NOMO-1 (cell line): ENCODE measurements around the gene HOXA3.

Source experiments
- DNase-seq, 2 experiments: peaks; one replicate each; lab custom pipeline; 2025; ENCODE audit not compliant: unreplicated experiment in 2 of 2; lab: John Stamatoyannopoulos, UW

The HOXA3 gene

GRCh38 chr7:27131390-27131819, 21.0 kb downstream of the HOXA3 start:
- DNase-seq: no peak

DNA sequence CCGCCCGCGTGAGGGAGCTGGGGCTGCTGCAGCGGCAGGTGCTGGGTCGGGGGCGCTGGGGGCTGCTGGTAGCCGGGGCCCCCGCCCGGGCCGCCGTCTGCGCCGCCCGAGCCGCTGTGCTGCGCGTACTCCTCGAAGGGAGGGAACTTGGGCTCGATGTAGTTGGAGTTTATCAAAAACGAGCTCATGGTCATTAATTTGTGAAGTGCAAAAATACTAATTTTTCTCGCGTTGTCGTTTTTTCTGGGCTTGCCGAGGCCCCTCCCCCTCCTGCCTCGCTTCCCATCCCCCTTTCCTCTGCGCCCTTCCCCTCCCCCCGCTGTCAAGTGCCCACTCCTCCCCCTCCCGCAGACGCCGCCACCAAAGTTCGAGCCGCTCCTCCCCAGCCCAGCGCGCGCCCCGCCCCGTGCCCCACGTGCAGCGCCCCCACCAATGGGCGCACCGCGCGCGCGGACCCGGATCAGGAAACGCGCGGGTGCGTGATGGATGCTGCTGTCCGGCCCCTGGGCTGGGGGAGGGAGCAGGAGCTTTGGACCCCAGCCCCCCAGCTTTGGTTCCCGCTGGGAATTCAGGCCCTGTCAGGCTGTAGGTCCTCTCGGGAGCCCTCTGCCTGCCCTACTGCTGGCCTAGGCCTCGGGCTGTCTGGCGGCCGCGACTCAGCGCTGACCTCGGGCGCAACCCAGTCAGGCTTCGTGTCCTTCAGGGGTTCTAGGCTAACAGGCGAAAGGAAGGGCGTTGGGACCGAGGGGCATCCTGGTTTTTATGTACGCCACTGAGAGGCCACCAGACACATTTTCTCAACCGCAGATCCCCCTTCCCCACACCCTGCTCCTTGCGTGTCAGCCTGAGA, 21.6 kb downstream of the HOXA3 start, which contains the start of gene HOXA4:
Gene HOXA4 (minus strand): TSS at position 218 of the 850 bp plus-strand sequence. CDS start 24 bp downstream, at position 194.
- no peak for DNase-seq

DNA sequence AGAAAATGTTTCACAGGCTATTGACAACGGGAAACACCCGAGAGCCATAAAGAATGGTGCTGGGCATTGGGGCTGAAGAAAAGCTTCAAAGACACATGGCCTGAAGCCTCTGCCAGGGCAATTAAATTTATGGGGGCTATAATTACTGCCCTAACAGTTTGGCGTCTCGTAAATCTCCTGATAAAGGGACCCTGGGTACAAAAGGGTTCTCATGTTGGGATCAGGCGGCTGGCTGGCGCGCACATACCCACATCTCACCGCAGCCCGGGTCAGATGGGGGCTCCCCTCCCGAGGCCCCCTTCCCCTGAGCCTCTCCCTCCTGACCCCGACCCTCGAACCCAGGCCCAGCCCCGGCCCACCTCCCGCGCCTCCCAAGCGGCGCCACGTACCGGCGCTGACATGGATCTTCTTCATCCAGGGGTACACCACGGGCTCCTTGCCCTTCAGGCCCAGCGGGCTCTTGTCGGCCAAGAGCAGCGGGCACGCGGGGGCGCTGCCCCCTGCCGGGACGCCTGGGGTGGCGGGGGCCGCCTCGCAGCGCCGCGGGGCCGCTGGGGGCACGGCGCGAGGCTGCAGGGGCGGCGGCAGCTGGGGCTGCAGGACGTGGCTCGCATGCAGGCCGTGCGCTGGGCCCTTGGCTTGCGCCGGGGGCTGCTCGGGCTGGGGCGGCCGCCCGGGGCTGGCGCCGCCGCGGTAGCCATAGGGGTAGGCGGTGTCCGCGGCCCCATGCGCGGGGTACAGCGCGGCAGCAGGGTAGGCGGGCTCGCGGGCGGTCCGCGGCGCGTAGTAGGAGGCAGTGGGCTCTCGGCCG, 22.4 kb downstream of the HOXA3 start:
- no peak for DNase-seq

DNA sequence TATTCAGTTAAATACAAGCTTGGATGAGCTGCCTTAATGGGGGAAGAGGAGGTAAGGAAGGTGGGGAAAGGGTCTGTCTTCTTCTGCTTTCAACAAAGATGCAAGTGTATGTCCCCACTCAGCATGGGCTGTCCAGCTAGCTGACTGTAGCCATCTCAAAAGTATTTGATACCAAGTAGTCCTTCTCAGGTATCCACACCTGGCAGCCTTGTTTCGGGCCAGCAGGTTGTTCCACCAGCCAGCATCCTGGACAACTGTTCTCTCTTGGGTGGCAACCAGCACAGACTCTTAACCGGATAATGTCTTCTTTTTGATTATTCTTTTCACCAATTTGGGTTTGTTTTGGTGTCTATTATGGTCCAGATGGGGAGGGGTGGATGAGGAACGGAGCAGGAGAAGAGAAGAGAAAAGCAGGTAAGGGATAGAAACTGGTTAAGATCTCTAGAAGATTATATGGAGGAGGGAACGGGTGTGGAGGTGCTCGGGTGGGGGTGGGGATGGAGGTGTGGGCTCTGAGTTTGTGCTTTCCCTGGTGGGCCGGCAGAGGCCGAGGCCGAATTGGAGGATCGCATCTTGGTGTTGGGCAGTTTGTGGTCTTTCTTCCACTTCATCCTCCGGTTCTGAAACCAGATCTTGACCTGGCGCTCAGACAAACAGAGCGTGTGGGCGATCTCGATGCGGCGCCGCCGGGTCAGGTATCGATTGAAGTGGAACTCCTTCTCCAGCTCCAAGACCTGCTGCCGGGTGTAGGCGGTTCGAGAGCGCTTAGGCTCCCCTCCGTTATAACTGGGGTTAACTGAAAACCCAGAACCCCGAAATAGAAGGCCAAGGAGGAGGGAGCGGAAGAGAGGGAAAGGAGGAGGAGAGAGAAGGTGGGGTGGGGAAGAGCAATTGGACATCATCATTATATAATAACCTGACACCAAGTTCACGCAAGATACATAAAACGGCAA, 23.3 kb downstream of the HOXA3 start:
- no peak for DNase-seq

DNA sequence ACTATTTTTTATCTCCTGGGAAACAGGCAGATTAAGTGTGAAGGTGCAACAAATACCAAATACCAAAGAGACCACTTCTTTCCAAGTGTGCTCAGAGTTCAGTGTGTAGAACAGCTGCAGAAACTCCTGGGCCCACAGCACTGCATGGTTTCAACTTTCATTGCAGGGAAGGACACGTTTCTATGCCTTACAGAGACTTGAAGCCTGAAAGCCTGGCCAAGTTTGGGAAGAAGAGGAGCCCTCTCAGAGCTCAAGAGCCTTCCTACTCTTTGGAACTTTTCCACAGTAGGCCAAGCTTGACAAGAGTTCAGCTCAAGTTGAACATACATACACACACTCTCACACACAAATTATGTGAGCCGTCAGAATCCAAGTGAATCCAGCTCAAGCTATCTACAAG, 24.3 kb downstream of the HOXA3 start:
- DNase-seq: no peak

GRCh38 chr7:27126596-27127327, 25.6 kb downstream of the HOXA3 start:
- DNase-seq: no peak

DNA sequence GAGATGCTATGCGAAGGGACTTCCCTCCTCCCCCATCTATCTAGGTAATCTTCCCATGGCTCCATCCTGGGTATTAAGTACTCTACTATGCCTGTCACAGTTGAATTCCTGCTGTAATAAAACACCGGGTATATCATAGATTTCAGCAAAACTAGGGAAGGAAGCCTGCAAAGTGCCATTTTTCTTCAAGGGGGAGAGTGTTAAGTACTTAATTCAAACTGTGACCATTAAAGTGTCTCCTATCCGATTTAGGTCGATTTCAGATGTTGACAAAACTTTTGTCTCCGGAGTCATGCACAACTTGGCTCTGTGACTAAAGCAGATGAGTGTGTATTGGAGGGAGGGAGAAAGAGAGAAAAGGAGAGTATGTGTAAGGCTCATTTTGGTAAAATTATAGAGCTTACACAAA, 26.4 kb downstream of the HOXA3 start:
- DNase-seq: no peak

DNA sequence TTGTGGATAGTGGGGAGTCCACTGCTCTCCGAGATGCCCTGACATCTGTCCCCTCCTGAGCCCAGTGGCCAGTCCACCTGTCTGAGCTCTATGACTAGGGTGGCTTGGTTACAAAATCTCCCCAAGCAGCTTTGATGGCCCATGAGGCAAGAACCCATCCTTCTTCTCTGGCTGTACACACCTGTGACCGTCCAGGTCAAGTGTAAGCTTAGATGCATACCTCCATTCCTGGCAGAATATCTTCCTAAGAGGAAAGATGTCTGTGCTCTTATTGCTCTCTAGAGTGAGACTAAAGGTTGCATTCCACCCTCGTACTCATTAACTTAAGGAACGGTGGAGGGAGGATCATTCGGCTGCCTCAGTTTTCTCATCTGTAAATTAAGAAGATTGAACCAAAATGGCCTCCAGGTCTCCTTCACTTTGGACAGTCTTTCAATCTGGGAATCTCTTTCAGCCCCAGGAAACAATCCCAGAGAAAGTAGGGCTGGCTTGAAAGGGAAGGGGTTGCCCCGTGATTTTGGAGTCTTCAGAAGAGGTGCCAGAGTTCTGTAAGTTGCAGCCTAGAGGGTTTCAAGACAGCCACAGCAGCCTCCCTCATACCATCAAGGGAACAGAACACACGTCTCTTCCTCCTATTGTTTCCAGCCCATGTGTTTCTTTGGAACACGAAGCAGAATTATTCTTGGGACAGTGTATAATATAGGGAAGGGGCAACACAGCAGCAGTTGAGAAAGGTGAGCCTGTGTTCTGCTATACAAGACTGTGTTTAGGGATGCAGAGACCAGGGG, 27.3 kb downstream of the HOXA3 start:
- no peak for DNase-seq

GRCh38 chr7:27124096-27124901, 28.1 kb downstream of the HOXA3 start:
- DNase-seq: no peak

DNA sequence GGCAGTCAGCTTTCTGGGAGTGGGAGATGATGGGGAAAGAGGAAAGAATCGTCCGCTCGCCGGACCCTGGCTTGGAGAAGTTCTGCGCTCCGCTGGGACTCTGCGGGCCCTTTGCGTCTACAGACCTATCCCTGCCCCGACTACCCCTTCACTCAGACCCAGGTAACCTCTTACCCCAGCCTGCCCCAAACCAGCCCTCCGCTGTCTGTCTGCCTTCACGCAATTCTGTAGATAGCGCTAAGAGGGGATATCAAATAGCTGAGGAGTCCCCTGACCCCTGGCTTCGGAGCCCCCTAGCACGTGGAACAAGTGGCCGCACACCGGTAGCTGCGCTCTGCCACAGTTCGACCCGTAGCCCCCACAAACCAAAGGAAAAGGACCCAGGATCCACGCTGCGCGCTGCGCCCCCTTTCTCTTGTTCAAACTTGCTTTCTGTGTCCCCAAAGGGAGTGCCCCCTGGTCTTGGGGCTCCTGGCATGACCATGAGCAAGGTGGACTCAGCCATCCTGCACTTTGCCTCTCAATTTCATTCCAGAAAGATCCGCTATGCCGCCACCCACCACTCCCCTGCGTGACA, 28.8 kb downstream of the HOXA3 start:
- DNase-seq: no peak

- DNase-seq: no peak
Observed at GRCh38 chr7:27123007-27123476, 29.3 kb downstream of the HOXA3 start.

DNA sequence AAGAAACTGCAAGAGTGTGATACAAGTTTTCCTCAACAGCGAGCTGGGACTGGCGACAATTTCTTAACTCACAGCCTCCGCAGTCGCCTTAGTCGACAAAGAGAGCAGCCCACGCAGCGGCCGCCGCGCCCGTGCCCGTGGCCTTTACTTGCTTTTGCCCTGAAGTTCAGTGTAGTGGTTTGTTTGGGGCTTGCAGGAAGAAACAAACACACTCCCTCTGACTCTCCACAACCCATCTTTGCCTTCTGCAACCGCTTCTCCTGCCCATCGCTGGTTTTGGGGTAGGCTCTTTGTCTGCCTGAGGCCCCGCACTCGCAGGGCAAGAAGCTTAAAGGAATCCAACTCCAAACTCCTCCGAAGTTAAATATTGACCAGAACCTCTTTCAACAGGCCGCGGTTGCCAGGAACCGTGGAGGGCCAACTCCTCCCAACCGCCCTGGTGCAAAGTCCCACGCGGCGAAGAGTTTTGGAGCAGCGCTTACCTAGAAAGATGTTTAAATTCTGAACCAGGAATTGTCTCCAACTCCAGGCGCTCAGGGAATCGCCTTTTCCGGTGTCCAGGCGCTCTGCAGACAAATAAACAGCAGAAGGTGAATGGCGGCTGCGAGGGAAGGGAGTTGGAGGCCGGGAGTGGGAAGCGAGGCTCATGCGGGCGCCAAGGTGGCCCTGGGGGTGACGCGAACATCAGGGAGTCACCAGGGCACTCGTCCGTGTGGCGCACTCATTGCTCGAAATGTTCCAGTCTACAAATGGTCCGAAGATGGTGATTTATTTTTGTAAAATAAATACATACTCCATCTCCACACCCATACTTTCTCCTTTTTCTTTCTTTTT, 30.1 kb downstream of the HOXA3 start:
- DNase-seq: no peak

- DNase-seq: no peak
Observed at GRCh38 chr7:27121684-27122076, 30.7 kb downstream of the HOXA3 start.

- DNase-seq: no peak
Observed at GRCh38 chr7:27119412-27119911, 32.9 kb downstream of the HOXA3 start.

DNA sequence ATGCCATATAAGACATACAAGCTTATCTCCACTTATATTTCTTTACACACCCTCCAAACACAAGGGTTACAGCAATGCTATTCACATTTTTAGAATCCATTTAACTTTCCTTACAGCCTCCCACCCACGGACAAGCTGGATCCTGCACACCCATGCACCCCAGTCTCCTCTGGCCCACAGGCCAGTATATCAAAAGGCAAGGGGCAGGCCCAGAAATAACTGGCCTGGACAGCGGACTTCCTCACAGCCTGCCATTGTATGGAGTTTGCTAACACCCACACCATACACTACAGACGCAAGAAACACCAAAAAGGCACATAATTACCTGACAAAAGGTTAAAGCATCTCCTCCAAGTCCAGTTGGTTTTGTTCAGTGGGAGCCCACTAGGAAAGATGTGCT, 33.8 kb downstream of the HOXA3 start:
- DNase-seq: no peak

DNA sequence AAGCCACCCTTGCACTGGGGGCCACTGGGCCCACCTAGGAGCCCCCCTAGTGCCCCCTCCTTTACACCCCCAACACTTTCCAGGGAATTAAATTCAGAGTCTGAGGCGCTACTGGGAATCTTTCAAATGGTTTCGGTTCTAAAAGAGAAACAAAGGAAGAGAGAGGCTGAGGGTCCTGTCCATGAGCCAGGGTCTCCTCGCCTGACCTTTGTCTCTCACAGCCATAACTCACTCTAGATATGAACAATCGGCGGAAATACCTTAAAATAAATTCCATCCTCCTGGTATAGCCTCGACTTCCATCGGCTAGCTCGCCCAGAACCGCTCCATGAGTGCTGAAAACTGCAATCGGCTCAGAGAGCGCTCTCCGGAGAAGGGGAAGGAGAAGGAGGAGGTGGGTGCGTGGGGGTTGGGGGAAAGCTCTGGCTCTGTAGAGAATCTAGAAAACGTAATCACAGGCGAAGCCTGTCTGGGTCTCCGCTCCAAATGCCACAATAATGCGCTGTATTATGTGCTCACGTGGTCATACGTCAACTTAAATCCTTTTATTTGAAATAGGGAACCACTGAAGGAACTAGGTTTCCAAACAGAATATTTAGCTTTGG, 34.4 kb downstream of the HOXA3 start:
- DNase-seq: no peak
